ENCODE measurements around the gene TBX10. TPM values are rescaled to one million over a fixed set of nuclear protein-coding genes. Genes with fewer than 3 reads are reported as not detected.
A peak's percentile ranks its signal among the peaks of the same experiment; 100 is the strongest.

Gene TBX10
- total and polyA plus RNA-seq, 7 donors, result 0.01 TPM; not detected in 6

DNA sequence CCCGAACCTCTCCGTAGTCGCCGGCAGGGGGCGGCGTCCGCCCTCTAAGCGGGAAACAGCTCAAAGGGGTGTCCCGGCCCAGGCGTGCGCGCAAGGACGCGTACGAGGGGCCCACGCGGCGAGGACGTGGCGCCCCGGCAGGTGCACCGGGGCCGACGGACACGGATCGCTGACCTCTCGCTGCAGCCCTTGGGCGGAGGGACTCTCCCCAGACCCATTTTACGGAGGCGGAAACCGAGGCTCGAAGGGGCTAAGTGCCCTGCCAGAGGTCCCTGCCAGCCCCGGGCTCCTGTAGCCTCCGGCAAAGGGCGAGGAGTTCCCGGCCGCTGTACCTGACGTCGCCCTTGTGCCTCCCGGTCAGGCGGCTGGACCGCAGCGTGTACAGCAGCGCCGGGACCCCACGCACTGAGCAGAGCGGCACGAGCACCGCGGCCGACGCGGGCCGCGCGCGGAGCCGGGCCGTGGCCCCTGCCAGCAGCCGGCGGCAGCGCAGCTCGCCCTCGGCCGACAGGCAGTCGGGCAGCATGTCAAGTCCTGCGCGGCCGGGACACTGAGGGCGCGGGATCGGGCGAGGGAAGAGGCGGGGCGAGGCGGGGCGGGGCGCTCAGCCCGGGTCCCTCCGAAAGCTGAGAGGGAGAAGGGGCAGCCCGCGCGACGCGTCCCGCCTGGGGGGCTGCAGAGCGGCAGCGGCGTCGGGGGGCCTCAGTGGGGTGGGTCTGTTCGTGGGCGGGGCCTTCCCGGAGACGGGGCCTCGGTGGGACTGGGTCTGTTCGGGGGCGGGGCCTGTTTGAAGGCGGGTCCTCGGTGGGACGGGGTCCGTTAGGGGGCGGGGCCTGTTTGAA, 10.0 kb downstream of the TBX10 start, which contains the start of gene NUDT8:
Gene NUDT8, minus strand, starts transcription at position 552 of the 842 bp plus-strand sequence. Its CDS starts 26 bp downstream, at position 526.
- peak within 1 kb of the TSS; percentile 94 for H3K27ac ChIP-seq
- TF ChIP-seq, protein P1, sequence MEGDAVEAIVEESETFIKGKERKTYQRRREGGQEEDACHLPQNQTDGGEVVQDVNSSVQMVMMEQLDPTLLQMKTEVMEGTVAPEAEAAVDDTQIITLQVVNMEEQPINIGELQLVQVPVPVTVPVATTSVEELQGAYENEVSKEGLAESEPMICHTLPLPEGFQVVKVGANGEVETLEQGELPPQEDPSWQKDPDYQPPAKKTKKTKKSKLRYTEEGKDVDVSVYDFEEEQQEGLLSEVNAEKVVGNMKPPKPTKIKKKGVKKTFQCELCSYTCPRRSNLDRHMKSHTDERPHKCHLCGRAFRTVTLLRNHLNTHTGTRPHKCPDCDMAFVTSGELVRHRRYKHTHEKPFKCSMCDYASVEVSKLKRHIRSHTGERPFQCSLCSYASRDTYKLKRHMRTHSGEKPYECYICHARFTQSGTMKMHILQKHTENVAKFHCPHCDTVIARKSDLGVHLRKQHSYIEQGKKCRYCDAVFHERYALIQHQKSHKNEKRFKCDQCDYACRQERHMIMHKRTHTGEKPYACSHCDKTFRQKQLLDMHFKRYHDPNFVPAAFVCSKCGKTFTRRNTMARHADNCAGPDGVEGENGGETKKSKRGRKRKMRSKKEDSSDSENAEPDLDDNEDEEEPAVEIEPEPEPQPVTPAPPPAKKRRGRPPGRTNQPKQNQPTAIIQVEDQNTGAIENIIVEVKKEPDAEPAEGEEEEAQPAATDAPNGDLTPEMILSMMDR (IDR thresholded peaks at IDR 0.05), result peak; percentile 82
- H3K9me3 ChIP-seq, result no peaks in the 10 kb centered on the region
- WGBS, 3 donors, result 1 to 2% (median 1%) methylated on average over 57 to 102 of the region's 102 CpGs
- peak; percentile 85 to 92 for DNase-seq
- peak; percentile 67 to 79 (median 72) for ATAC-seq
- peak within 1 kb of the TSS; percentile 83 for H3K4me3 ChIP-seq
- intact Hi-C loops (cut with DNase I), result loop anchor here (5.0 to 10.0 kb wide), 2 partner anchors 33 to 175 kb away; no protein-coding TSS in a partner anchor
- H3K4me1 ChIP-seq, result peaks cover 15% of the 10 kb centered on the region
- no peaks in the 10 kb centered on the region for H3K27me3 ChIP-seq (ENCODE audit: insufficient read depth in 3 of 3, low read length in 2 of 3)
- no peaks in the 10 kb centered on the region for H3K36me3 ChIP-seq (ENCODE audit: insufficient read depth in 1 of 2, low read depth in 1 of 2)

DNA sequence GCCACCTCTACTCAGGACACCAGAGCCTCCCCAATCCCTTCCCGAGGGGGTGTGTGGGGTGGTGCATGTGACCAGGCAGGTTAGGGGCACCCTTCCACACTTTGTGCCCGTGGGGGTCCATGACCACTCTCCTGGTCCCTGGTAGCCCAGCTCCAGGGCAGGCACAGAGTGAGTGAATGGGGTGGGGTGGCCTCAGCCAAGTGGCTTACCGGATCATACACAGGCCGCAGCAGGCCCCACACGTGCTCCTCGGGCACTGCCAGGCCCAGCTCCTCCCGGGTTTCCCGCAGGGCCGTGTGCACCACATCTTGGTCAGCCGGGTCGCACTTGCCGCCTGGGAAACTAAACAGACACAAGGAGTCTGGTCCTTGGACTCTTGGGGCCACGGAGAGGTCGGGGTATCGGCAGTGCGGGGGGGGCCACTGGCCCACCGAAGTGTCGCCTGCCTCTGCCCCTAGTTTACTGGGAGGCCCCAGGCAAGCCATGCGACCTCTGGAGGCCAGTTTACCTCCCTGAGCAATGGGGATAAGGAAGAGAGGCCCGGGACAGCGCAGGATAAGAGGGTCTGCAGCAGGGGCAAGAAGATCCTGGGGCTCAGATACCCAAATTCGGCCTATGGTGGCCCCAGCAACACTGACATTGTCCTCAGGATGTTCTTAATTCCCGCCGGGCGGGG, 10.7 kb downstream of the TBX10 start:
- intact Hi-C loops (cut with DNase I), result loop anchor here (5.0 kb wide), 1 partner anchor 33 kb away; no protein-coding TSS in a partner anchor
- DNase-seq, result no peak
- Histone ChIP-seq H3K27me3 (ENCODE audit: insufficient read depth in 3 of 3, low read length in 2 of 3) (no peaks in the 10 kb centered on the region), H3K27ac (peak overlapping the region; percentile 94), H3K4me3 (peak overlapping the region; percentile 83), H3K36me3 (ENCODE audit: insufficient read depth in 1 of 2, low read depth in 1 of 2) (no peaks in the 10 kb centered on the region), H3K9me3 (no peaks in the 10 kb centered on the region), H3K4me1 (peaks cover 15% of the 10 kb centered on the region)
- no peak for ATAC-seq
- 31 to 49% (median 36%) methylated on average over 25 of the region's 25 CpGs for WGBS, 3 donors
- TF ChIP-seq, protein P1 (IDR thresholded peaks at IDR 0.05), result no peak

DNA sequence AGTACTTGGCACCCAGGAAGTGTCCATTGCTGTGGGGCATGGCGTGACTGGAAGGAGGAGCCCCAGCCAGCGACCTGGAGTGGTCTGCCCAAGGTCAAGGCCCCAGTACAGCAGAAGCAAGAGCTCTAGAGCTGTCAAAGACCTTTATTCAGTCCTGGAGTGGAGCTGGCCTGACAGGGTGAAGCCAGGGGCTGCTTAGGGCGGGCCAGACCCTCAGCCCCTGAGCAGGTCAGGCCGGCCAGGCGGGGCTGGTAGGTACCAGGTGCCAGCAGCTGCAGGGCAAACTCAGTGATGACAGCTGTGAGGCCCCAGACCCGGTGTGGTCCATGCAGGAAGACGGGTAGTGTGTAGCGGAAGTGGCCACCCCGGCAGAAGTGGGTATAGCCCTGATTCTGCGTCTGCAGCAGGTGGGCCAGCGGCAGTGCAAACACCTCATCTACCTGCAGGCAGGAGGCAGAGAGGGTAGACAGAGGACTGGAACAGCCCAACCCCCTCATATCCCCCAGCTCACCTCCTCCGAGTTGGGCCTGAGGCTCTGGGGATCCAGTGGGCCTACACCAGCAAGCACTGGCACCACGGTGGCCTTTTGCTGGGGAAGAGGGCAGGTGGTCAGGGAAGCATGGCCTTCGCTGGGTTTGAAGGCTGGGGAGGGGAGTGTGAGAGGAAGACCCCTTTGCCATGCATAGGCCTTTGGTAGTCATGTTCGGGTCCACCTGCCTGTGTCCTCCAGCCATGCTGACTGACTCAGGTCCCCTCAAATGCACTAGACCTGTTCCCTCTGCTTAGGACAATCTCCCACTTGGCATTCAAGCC, 11.5 kb downstream of the TBX10 start:
- H3K27me3 ChIP-seq (ENCODE audit: insufficient read depth in 3 of 3, low read length in 2 of 3), result no peaks in the 10 kb centered on the region
- 82 to 91% (median 86%) methylated on average over 15 of the region's 15 CpGs for WGBS, 3 donors
- intact Hi-C loops (cut with DNase I), result loop anchor here (5.0 kb wide), 1 partner anchor 34 kb away; no protein-coding TSS in a partner anchor
- ATAC-seq (no peak), DNase-seq (peak in 1 of 2 donors; percentile 48)
- H3K4me3 ChIP-seq, result no peak overlapping the region
- no peaks in the 10 kb centered on the region for H3K9me3 ChIP-seq
- peaks cover 15% of the 10 kb centered on the region for H3K4me1 ChIP-seq
- TF ChIP-seq, protein P1 (IDR thresholded peaks at IDR 0.05), result no peak
- H3K36me3 ChIP-seq (ENCODE audit: insufficient read depth in 1 of 2, low read depth in 1 of 2), result no peaks in the 10 kb centered on the region
- peak overlapping the region; percentile 94 for H3K27ac ChIP-seq

DNA sequence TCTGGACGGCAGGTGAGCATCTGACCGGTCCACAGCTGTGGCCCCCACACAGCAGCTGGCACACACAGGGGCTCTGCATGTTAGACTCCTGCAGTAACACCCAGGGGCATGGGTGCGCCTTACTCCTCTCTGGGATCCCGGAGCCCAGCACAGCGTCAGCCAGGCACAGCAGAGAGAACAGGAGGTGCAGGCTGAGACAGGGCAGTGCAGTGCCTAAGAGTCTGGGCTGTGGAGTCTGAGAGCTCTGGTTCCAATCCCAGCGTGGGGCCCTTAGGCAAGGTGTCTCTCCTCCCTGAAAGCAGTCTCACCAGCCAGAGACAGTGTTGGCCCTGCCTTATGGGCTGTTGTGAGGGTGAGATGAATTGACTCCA, 12.1 kb downstream of the TBX10 start:
- Histone ChIP-seq H3K4me1 (peaks cover 15% of the 10 kb centered on the region), H3K4me3 (no peak overlapping the region), H3K9me3 (no peaks in the 10 kb centered on the region), H3K36me3 (ENCODE audit: insufficient read depth in 1 of 2, low read depth in 1 of 2) (no peaks in the 10 kb centered on the region), H3K27ac (no peak overlapping the region), H3K27me3 (ENCODE audit: insufficient read depth in 3 of 3, low read length in 2 of 3) (no peaks in the 10 kb centered on the region)
- peak in 1 of 2 donors; percentile 35 for DNase-seq
- ATAC-seq, result no peak
- TF ChIP-seq, protein P1 (IDR thresholded peaks at IDR 0.05), result no peak
- intact Hi-C loops (cut with DNase I), result loop anchor here (5.0 kb wide), 1 partner anchor 35 kb away; no protein-coding TSS in a partner anchor
- 80 to 91% (median 85%) methylated on average over 6 of the region's 6 CpGs for WGBS, 3 donors

Data from psoas muscle (tissue), 8 donors.